SK-N-SH (cell line): ENCODE data around the gene CKB.

Experiments used
- CTCF ChIP-seq: fragments of 200-600 bp; sonication (generic); IDR thresholded peaks from 2 replicates; pipeline ENCODE4 v1.6.1; 2017; ENCODE audit warnings: antibody characterized with exemption, mild to moderate bottlenecking, moderate library complexity
- EP300 ChIP-seq, 2 experiments: IDR thresholded peaks; 2 replicates each; pipeline versions ENCODE4 v1.4.0 to v1.6.1; 2012; ENCODE audit warnings: borderline replicate concordance in 1 of 2, low read depth in 1 of 2, low read length in 1 of 2
- FOXM1 ChIP-seq: IDR thresholded peaks from 2 replicates; pipeline ENCODE4 v1.4.0; 2012; ENCODE audit warnings: low read depth, mild to moderate bottlenecking
- GATA2 ChIP-seq: sonication (generic); formaldehyde crosslinking; IDR thresholded peaks from 2 replicates; pipeline ENCODE4 v1.5.0; 2020; ENCODE audit warnings: mild to moderate bottlenecking, missing genetic modification reagents
- MAX ChIP-seq: IDR thresholded peaks from 2 replicates; pipeline ENCODE4 v1.4.0; 2012; ENCODE audit warnings: low read depth
- POLR2AphosphoS5 ChIP-seq: IDR thresholded peaks from 2 replicates; pipeline ENCODE4 v1.6.1; 2012; ENCODE audit warnings: low read depth, low read length
- REST ChIP-seq: IDR thresholded peaks from 2 replicates; pipeline ENCODE4 v1.6.1; 2012; ENCODE audit warnings: mild to moderate bottlenecking, low read depth, low read length, moderate library complexity
- USF2 ChIP-seq: fragments of 150-350 bp; IDR thresholded peaks from 2 replicates; pipeline ENCODE4 v1.6.1; 2017; ENCODE audit warnings: antibody characterized with exemption, low read length, low read depth, borderline replicate concordance

- TF ChIP-seq CTCF (no peak), FOXM1 (no peak), POLR2AphosphoS5 (no peak), GATA2 (CRISPR knock-in tag) (no peak), USF2 (no peak), MAX (no peak), REST (no peak), EP300 (IDR thresholded peaks at IDR 0.05; ENCODE audit: borderline replicate concordance in 1 of 2, low read depth in 1 of 2, low read length in 1 of 2) (no peak)
These were observed 35.6 kb upstream of the CKB start for GRCh38 chr14:103558071-103558882.
